Right atrium auricular region (tissue), 2 donors: ENCODE results near the gene ATP23. TPM values are rescaled to one million over a fixed set of nuclear protein-coding genes. Genes with fewer than 3 reads are reported as not detected.

Source experiments
- DNase-seq: peaks from one replicate; pipeline ENCODE4 v3.0.0-alpha.2; 2019; ENCODE audit warnings: low spot score
- H3K27ac ChIP-seq, 2 donors: fragments of 200-600 bp; sonication (generic); 1 replicate in 1 of 2; 2 replicates in 1 of 2; pipeline ENCODE4 v1.5.1; 2016 to 2019
- H3K27me3 ChIP-seq, 2 donors: fragments of 200-600 bp; sonication (generic); one replicate each; pipeline versions ENCODE4 v1.5.1 to v1.6.0; 2017 to 2019
- H3K36me3 ChIP-seq: fragments of 200-600 bp; sonication (generic); one replicate; pipeline ENCODE4 v1.5.1; 2016
- H3K4me1 ChIP-seq, 2 donors: fragments of 200-600 bp; sonication (generic); one replicate each; pipeline versions ENCODE4 v1.5.1 to v1.6.0; 2017 to 2019
- H3K4me3 ChIP-seq, 2 donors: fragments of 200-600 bp; sonication (generic); 1 replicate in 1 of 2; 2 replicates in 1 of 2; pipeline ENCODE4 v1.5.1; 2017 to 2019; ENCODE audit warnings: mild to moderate bottlenecking in 1 of 2, moderate library complexity in 1 of 2
- H3K9me3 ChIP-seq, 2 donors: fragments of 200-600 bp; sonication (generic); one replicate each; pipeline ENCODE4 v1.5.1; 2019
- total RNA-seq, 2 donors: library from RNA; depleted of rRNA; stranded (reverse); fragments of >200 nt; gene quantifications; one replicate each; pipeline ENCODE4 v1.1.0, GENCODE V29; 2016
- TF ChIP-seq, protein P1 (sequence below), 2 donors: fragments of 200-600 bp; sonication (generic); IDR thresholded peaks; one replicate each; pipeline ENCODE4 v1.5.1; 2019; ENCODE audit warnings: antibody characterized with exemption in 2 of 2

Gene ATP23
- total RNA-seq, 2 donors from 2014 or later, result 2.6 to 6.0 TPM

- no peaks in the 10 kb centered on the region for H3K36me3 ChIP-seq
- no peaks in the 10 kb centered on the region for H3K27me3 ChIP-seq
- H3K4me3 ChIP-seq, result no peak overlapping the region
- peak overlapping the region; percentile 95 to 100 for H3K27ac ChIP-seq
- TF ChIP-seq, protein P1, sequence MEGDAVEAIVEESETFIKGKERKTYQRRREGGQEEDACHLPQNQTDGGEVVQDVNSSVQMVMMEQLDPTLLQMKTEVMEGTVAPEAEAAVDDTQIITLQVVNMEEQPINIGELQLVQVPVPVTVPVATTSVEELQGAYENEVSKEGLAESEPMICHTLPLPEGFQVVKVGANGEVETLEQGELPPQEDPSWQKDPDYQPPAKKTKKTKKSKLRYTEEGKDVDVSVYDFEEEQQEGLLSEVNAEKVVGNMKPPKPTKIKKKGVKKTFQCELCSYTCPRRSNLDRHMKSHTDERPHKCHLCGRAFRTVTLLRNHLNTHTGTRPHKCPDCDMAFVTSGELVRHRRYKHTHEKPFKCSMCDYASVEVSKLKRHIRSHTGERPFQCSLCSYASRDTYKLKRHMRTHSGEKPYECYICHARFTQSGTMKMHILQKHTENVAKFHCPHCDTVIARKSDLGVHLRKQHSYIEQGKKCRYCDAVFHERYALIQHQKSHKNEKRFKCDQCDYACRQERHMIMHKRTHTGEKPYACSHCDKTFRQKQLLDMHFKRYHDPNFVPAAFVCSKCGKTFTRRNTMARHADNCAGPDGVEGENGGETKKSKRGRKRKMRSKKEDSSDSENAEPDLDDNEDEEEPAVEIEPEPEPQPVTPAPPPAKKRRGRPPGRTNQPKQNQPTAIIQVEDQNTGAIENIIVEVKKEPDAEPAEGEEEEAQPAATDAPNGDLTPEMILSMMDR (IDR thresholded peaks at IDR 0.05), result no peak
- H3K9me3 ChIP-seq, result no peaks in the 10 kb centered on the region
- DNase-seq, result no peak
- H3K4me1 ChIP-seq, result peaks cover 0 to 89% of the 10 kb centered on the region in 2 donors
These were observed 45.8 kb upstream of the ATP23 start for GRCh38 chr12:57895389-57896114.

DNA sequence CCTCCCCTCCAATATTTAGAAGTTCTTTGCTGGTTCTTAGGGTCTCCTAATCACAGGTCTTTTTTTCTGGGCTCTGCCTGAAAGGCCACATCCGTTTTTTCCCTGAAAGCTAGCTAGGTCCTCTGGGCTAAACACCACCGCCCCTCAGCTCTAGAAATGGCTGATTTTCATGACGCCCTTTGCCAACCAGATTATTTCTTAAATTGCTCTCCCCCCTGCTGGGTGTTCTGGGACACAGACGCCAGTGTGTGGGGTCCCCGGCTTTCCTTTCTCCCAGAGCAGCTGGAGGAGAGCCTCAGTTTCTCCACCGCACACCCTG, 45.3 kb upstream of the ATP23 start:
- no peak for DNase-seq
- H3K27ac ChIP-seq, result peak overlapping the region; percentile 95 to 100
- no peaks in the 10 kb centered on the region for H3K36me3 ChIP-seq
- H3K4me3 ChIP-seq, result peak overlapping the region; percentile 45 to 64
- TF ChIP-seq, protein P1 (IDR thresholded peaks at IDR 0.05), result peak in 1 of 2 donors; percentile 50
- no peaks in the 10 kb centered on the region for H3K9me3 ChIP-seq
- peaks cover 0 to 85% of the 10 kb centered on the region in 2 donors for H3K4me1 ChIP-seq
- H3K27me3 ChIP-seq, result no peaks in the 10 kb centered on the region

GRCh38 chr12:57896434-57897201, 44.7 kb upstream of the ATP23 start:
- H3K27ac ChIP-seq, result peak overlapping the region; percentile 95 to 100
- H3K9me3 ChIP-seq, result no peaks in the 10 kb centered on the region
- no peaks in the 10 kb centered on the region for H3K36me3 ChIP-seq
- no peaks in the 10 kb centered on the region for H3K27me3 ChIP-seq
- H3K4me3 ChIP-seq, result peak overlapping the region; percentile 45 to 64
- DNase-seq, result peak; percentile 83
- peaks cover 0 to 80% of the 10 kb centered on the region in 2 donors for H3K4me1 ChIP-seq
- TF ChIP-seq, protein P1 (IDR thresholded peaks at IDR 0.05), result peak; percentile 33 to 85

GRCh38 chr12:57897286-57897974, 43.9 kb upstream of the ATP23 start:
- Histone ChIP-seq H3K4me1 (peaks cover 0 to 72% of the 10 kb centered on the region in 2 donors), H3K36me3 (no peaks in the 10 kb centered on the region), H3K4me3 (peak overlapping the region in 1 of 2 donors; percentile 64), H3K27ac (peak overlapping the region; percentile 95 to 100), H3K27me3 (no peaks in the 10 kb centered on the region), H3K9me3 (no peaks in the 10 kb centered on the region)
- TF ChIP-seq, protein P1 (IDR thresholded peaks at IDR 0.05), result peak in 1 of 2 donors; percentile 8
- DNase-seq, result no peak

- TF ChIP-seq, protein P1 (IDR thresholded peaks at IDR 0.05), result no peak
- Histone ChIP-seq H3K27me3 (no peaks in the 10 kb centered on the region), H3K36me3 (no peaks in the 10 kb centered on the region), H3K9me3 (no peaks in the 10 kb centered on the region), H3K4me3 (no peak overlapping the region), H3K4me1 (peaks cover 0 to 61% of the 10 kb centered on the region in 2 donors), H3K27ac (peak overlapping the region; percentile 95 to 100)
- no peak for DNase-seq
These were observed 42.9 kb upstream of the ATP23 start for GRCh38 chr12:57898308-57898970.
